Kidney (tissue), 14 donors: ENCODE measurements around the gene DNPH1. TPM values are rescaled to one million over a fixed set of nuclear protein-coding genes. Genes with fewer than 3 reads are reported as not detected.

Experiments
- DNase-seq, 5 donors: peaks; one replicate each; pipeline ENCODE4 v3.0.0-alpha.2; 2013 to 2020
- FAIRE-seq: peaks from 2 replicates; lab custom pipeline; 2012; peaks lifted over from hg19 to GRCh38; lab: Jason Lieb, UNC
- H3K27ac ChIP-seq, 2 donors: one replicate each; pipeline ENCODE4 v1.7.0; 2013; ENCODE audit warnings: low read depth in 2 of 2, low read length in 2 of 2, inconsistent platforms in 1 of 2
- H3K27me3 ChIP-seq: one replicate; pipeline ENCODE4 v1.7.1; 2013; ENCODE audit warnings: low read length, inconsistent platforms; ENCODE audit not compliant: control insufficient read depth, insufficient read depth
- H3K36me3 ChIP-seq, 3 donors: one replicate each; pipeline versions ENCODE4 v1.7.0 to v1.7.1; 2013; ENCODE audit warnings: low read length in 3 of 3, control low read depth in 1 of 3, inconsistent platforms in 1 of 3; ENCODE audit not compliant: insufficient read depth in 3 of 3, control insufficient read depth in 2 of 3
- H3K4me1 ChIP-seq, 3 donors: one replicate each; pipeline versions ENCODE4 v1.7.0 to v1.7.1; 2013; ENCODE audit warnings: low read length in 3 of 3, inconsistent platforms in 1 of 3, low read depth in 1 of 3; ENCODE audit not compliant: control insufficient read depth in 2 of 3, insufficient read depth in 2 of 3
- H3K4me3 ChIP-seq, 3 donors: one replicate each; pipeline versions ENCODE4 v1.7.0 to v1.8.1; 2013; ENCODE audit warnings: low read length in 3 of 3, control low read depth in 1 of 3, inconsistent platforms in 1 of 3
- H3K9ac ChIP-seq, 3 donors: one replicate each; pipeline versions ENCODE4 v1.7.0 to v1.7.1; 2013; ENCODE audit warnings: low read length in 3 of 3, control low read depth in 1 of 3, inconsistent platforms in 1 of 3
- H3K9me3 ChIP-seq, 3 donors: one replicate each; pipeline versions ENCODE4 v1.7.0 to v1.7.1; 2013; ENCODE audit warnings: low read length in 3 of 3, control low read depth in 1 of 3, inconsistent platforms in 1 of 3; ENCODE audit not compliant: control insufficient read depth in 2 of 3, insufficient read depth in 1 of 3
- CTCF ChIP-seq: IDR thresholded peaks from 3 replicates; pipeline ENCODE4 v1.5.1; 2012; ENCODE audit warnings: mild to moderate bottlenecking, moderate library complexity, borderline replicate concordance; ENCODE audit not compliant: insufficient read depth; ENCODE audit errors: extremely low read depth
- intact Hi-C: fragments of 100-400 bp; cut with DNase I; formaldehyde crosslinking; loops from one replicate; pipeline ENCODE4 v1.11.1; 2022
- polyA plus RNA-seq: library from polyadenylated mRNA; stranded (reverse); fragments of 350-450 nt; fragmentation: Illumina TruSeq; extraction: RNeasy Lipid Tissue Mini Kit (QIAGEN cat#74804); gene quantifications from one replicate; pipeline ENCODE4 v1.2.3, GENCODE V29; 2014; ENCODE audit warnings: low read depth, low replicate concordance; ENCODE audit not compliant: insufficient read depth
- total RNA-seq: library from RNA; stranded (reverse); fragmentation: NEBNext Ultra II Directional; extraction: Animal tissue kit (Norgen Biotek cat#: 25700); gene quantifications from one replicate; pipeline ENCODE4 v1.2.1, GENCODE V29; 2021
- donor health status: control.
- donor health status: control.
- donor health status: control.
- donor health status: control.
- donor health status: control.
- donor health status: DM: yes; HTN: yes; CAD: no.
- donor health status: Normal renal cell carcinoma (clear cell type).

DNPH1 gene
- total and polyA plus RNA-seq, 2 donors from 2014 or later = 74.3 to 373 TPM

GRCh38 chr6:43261198-43261597 lies 31.9 kb upstream of the DNPH1 start:
- no peaks in the 10 kb centered on the region for H3K36me3 ChIP-seq
- no peaks in the 10 kb centered on the region for H3K4me1 ChIP-seq
- H3K4me3 ChIP-seq = no peak overlapping the region
- no peak overlapping the region for H3K27ac ChIP-seq
- no peak for FAIRE-seq
- no peaks in the 10 kb centered on the region for H3K9me3 ChIP-seq
- intact Hi-C loops = loop anchor here (10.0 kb wide), 1 partner anchor 74 kb away; no protein-coding TSS in a partner anchor
- H3K9ac ChIP-seq = no peak overlapping the region
- H3K27me3 ChIP-seq = no peaks in the 10 kb centered on the region
- TF ChIP-seq CTCF = no peak
- DNase-seq = peak in 1 of 5 donors; percentile 43

- no peak overlapping the region for H3K9ac ChIP-seq
- intact Hi-C loops = loop anchor here (10.0 kb wide), 1 partner anchor 74 kb away; no protein-coding TSS in a partner anchor
- no peak for TF ChIP-seq CTCF
- no peaks in the 10 kb centered on the region for H3K9me3 ChIP-seq
- H3K27ac ChIP-seq = no peak overlapping the region
- H3K4me3 ChIP-seq = no peak overlapping the region
- no peaks in the 10 kb centered on the region for H3K27me3 ChIP-seq
- no peak for DNase-seq
- H3K36me3 ChIP-seq = no peaks in the 10 kb centered on the region
- no peak for FAIRE-seq
- no peaks in the 10 kb centered on the region for H3K4me1 ChIP-seq
Measured at GRCh38 chr6:43260791-43261190, 31.5 kb upstream of the DNPH1 start.

- Histone ChIP-seq H3K36me3 (no peaks in the 10 kb centered on the region), H3K9ac (no peak overlapping the region), H3K4me3 (no peak overlapping the region), H3K9me3 (no peaks in the 10 kb centered on the region), H3K4me1 (no peaks in the 10 kb centered on the region), H3K27me3 (no peaks in the 10 kb centered on the region), H3K27ac (no peak overlapping the region)
- FAIRE-seq (no peak), DNase-seq (peak in 1 of 5 donors; percentile 58)
- no peak for TF ChIP-seq CTCF
- intact Hi-C loops = no loop called here
Measured at GRCh38 chr6:43258807-43259686, 29.8 kb upstream of the DNPH1 start.
